ENCODE results near the gene NECAB2.
"Not testable (repeated sequence)": the region's sequence is repeated elsewhere in the genome, so short reads cannot be mapped to it uniquely, and the experiment has no call there.

The NECAB2 gene

GRCh38 chr16:83948914-83949723 lies 18.9 kb upstream of the NECAB2 start:
- Histone ChIP-seq H3K27me3 (ENCODE audit: insufficient read depth, insufficient read length) (no peaks in the 10 kb centered on the region), H3K4me3 (ENCODE audit: insufficient read length, low read depth) (no peak overlapping the region), H3K9ac (ENCODE audit: insufficient read length, low read depth) (no peak overlapping the region), H3K4me1 (ENCODE audit: insufficient read depth, insufficient read length) (peaks cover 7% of the 10 kb centered on the region), H3K36me3 (ENCODE audit: insufficient read depth, insufficient read length, low read length) (no peaks in the 10 kb centered on the region), H3K9me3 (ENCODE audit: insufficient read depth, low read length) (no peaks in the 10 kb centered on the region)
- DNase-seq (ENCODE audit: low read depth, low spot score) = no peak
- TF ChIP-seq ZNF274 (IDR thresholded peaks at IDR 0.05; ENCODE audit: low read depth, low read length) = no peak
- TF ChIP-seq YY1 (IDR thresholded peaks at IDR 0.05; ENCODE audit: insufficient read depth, insufficient read length) = no peak
- no peak for TF ChIP-seq SUZ12 (IDR thresholded peaks at IDR 0.05; ENCODE audit: extremely low read depth, insufficient read depth, insufficient read length)

- TF ChIP-seq YY1 (IDR thresholded peaks at IDR 0.05; ENCODE audit: insufficient read depth, insufficient read length) (no peak), SUZ12 (IDR thresholded peaks at IDR 0.05; ENCODE audit: extremely low read depth, insufficient read depth, insufficient read length) (no peak), ZNF274 (IDR thresholded peaks at IDR 0.05; ENCODE audit: low read depth, low read length) (no peak)
- DNase-seq (ENCODE audit: low read depth, low spot score) = no peak
- Histone ChIP-seq H3K9me3 (ENCODE audit: insufficient read depth, low read length) (no peaks in the 10 kb centered on the region), H3K9ac (ENCODE audit: insufficient read length, low read depth) (no peak overlapping the region), H3K4me1 (ENCODE audit: insufficient read depth, insufficient read length) (peaks cover 8% of the 10 kb centered on the region), H3K27me3 (ENCODE audit: insufficient read depth, insufficient read length) (peaks cover 1% of the 10 kb centered on the region), H3K36me3 (ENCODE audit: insufficient read depth, insufficient read length, low read length) (no peaks in the 10 kb centered on the region), H3K4me3 (ENCODE audit: insufficient read length, low read depth) (no peak overlapping the region)
Measured at GRCh38 chr16:83949724-83950001, 18.4 kb upstream of the NECAB2 start.

GRCh38 chr16:83950862-83951399 lies 17.1 kb upstream of the NECAB2 start:
- Histone ChIP-seq H3K4me1 (ENCODE audit: insufficient read depth, insufficient read length) (peaks cover 16% of the 10 kb centered on the region), H3K27me3 (ENCODE audit: insufficient read depth, insufficient read length) (peaks cover 10% of the 10 kb centered on the region)
- H3K9ac ChIP-seq (ENCODE audit: insufficient read length, low read depth); H3K36me3 ChIP-seq (ENCODE audit: insufficient read depth, insufficient read length, low read length); H3K4me3 ChIP-seq (ENCODE audit: insufficient read length, low read depth); DNase-seq (ENCODE audit: low read depth, low spot score); H3K9me3 ChIP-seq (ENCODE audit: insufficient read depth, low read length): not testable (repeated sequence)

- TF ChIP-seq ZNF274 (IDR thresholded peaks at IDR 0.05; ENCODE audit: low read depth, low read length) = no peak
- no peak for TF ChIP-seq YY1 (IDR thresholded peaks at IDR 0.05; ENCODE audit: insufficient read depth, insufficient read length)
- TF ChIP-seq SUZ12 (IDR thresholded peaks at IDR 0.05; ENCODE audit: extremely low read depth, insufficient read depth, insufficient read length) = no peak
- DNase-seq (ENCODE audit: low read depth, low spot score) = no peak
- Histone ChIP-seq H3K4me1 (ENCODE audit: insufficient read depth, insufficient read length) (peaks cover 16% of the 10 kb centered on the region), H3K9ac (ENCODE audit: insufficient read length, low read depth) (no peak overlapping the region), H3K4me3 (ENCODE audit: insufficient read length, low read depth) (no peak overlapping the region), H3K36me3 (ENCODE audit: insufficient read depth, insufficient read length, low read length) (no peaks in the 10 kb centered on the region), H3K9me3 (ENCODE audit: insufficient read depth, low read length) (no peaks in the 10 kb centered on the region), H3K27me3 (ENCODE audit: insufficient read depth, insufficient read length) (peaks cover 12% of the 10 kb centered on the region)
Measured at GRCh38 chr16:83951544-83951943, 16.5 kb upstream of the NECAB2 start.

GRCh38 chr16:83952587-83952939 lies 15.5 kb upstream of the NECAB2 start:
- H3K9ac ChIP-seq (ENCODE audit: insufficient read length, low read depth) = peak overlapping the region; percentile 61
- peak overlapping the region; percentile 58 for H3K4me3 ChIP-seq (ENCODE audit: insufficient read length, low read depth)
- DNase-seq (ENCODE audit: low read depth, low spot score) = no peak

GRCh38 chr16:83952940-83953795 lies 14.9 kb upstream of the NECAB2 start, which contains the start of gene OSGIN1:
OSGIN1 (plus strand) TSS chr16:83953240; CDS start chr16:83957672, 4,432 bp downstream.
- Histone ChIP-seq H3K9ac (ENCODE audit: insufficient read length, low read depth) (peak within 1 kb of the TSS; percentile 86), H3K4me3 (ENCODE audit: insufficient read length, low read depth) (peak within 1 kb of the TSS; percentile 58), H3K4me1 (ENCODE audit: insufficient read depth, insufficient read length) (peaks cover 14% of the 10 kb centered on the region), H3K9me3 (ENCODE audit: insufficient read depth, low read length) (no peaks in the 10 kb centered on the region), H3K27me3 (ENCODE audit: insufficient read depth, insufficient read length) (peaks cover 13% of the 10 kb centered on the region), H3K36me3 (ENCODE audit: insufficient read depth, insufficient read length, low read length) (no peaks in the 10 kb centered on the region)
- TF ChIP-seq ZNF274 (IDR thresholded peaks at IDR 0.05; ENCODE audit: low read depth, low read length) (no peak), YY1 (IDR thresholded peaks at IDR 0.05; ENCODE audit: insufficient read depth, insufficient read length) (no peak), SUZ12 (IDR thresholded peaks at IDR 0.05; ENCODE audit: extremely low read depth, insufficient read depth, insufficient read length) (no peak)
- DNase-seq (ENCODE audit: low read depth, low spot score) = peak; percentile 32

More at GRCh38 chr16:83952587-83952939, 15.5 kb upstream of the NECAB2 start:
- TF ChIP-seq ZNF274 (IDR thresholded peaks at IDR 0.05; ENCODE audit: low read depth, low read length) = no peak
- TF ChIP-seq SUZ12 (IDR thresholded peaks at IDR 0.05; ENCODE audit: extremely low read depth, insufficient read depth, insufficient read length) = no peak
- Histone ChIP-seq H3K9me3 (ENCODE audit: insufficient read depth, low read length) (no peaks in the 10 kb centered on the region), H3K4me1 (ENCODE audit: insufficient read depth, insufficient read length) (peaks cover 16% of the 10 kb centered on the region), H3K36me3 (ENCODE audit: insufficient read depth, insufficient read length, low read length) (no peaks in the 10 kb centered on the region), H3K27me3 (ENCODE audit: insufficient read depth, insufficient read length) (peaks cover 13% of the 10 kb centered on the region)
